ENCODE measurements around the gene ABCB11.

GRCh38 chr2:168945508-168945907 is 85.6 kb downstream of the ABCB11 start:
- no peak for TF ChIP-seq CTCF (IDR thresholded peaks at IDR 0.05; ENCODE audit: extremely low read depth in 1 of 2, insufficient read depth in 1 of 2, low read depth in 1 of 2, low read length in 2 of 2)
- no peak for TF ChIP-seq POLR2A (IDR thresholded peaks at IDR 0.05; ENCODE audit: low read depth, low read length)
- TF ChIP-seq FOS (IDR thresholded peaks at IDR 0.05; ENCODE audit: borderline replicate concordance, insufficient read depth, low read length) = no peak
- TF ChIP-seq EZH2 (IDR thresholded peaks at IDR 0.05; ENCODE audit: borderline replicate concordance, low read depth, low read length, severe bottlenecking) = no peak
- TF ChIP-seq MAX (IDR thresholded peaks at IDR 0.05; ENCODE audit: insufficient read depth, insufficient read length) = no peak

Measured in endothelial cell of umbilical vein (primary cell).